Left renal cortex interstitium (tissue), 4 donors: ENCODE data around the gene IGF2BP1. TPM values are rescaled to one million over a fixed set of nuclear protein-coding genes. Genes with fewer than 3 reads are reported as not detected.
"Not testable (repeated sequence)": the region's sequence is repeated elsewhere in the genome, so short reads cannot be mapped to it uniquely, and the experiment has no call there.

Experiments
- DNase-seq, 4 donors: peaks; one replicate each; pipeline ENCODE4 v3.0.0-alpha.2; 2013; ENCODE audit warnings: low read depth in 4 of 4, low spot score in 2 of 4, missing footprints in 1 of 4
- polyA plus RNA-seq, 4 donors: library from polyadenylated mRNA; unstranded; fragments of 120-200 nt; gene quantifications; one replicate each; pipeline ENCODE4 v1.2.1, GENCODE V29; 2013; ENCODE audit not compliant: insufficient read length in 4 of 4

IGF2BP1 gene
- polyA plus RNA-seq, 4 donors: 12.1 to 28.2 (median 20.7) TPM

DNA sequence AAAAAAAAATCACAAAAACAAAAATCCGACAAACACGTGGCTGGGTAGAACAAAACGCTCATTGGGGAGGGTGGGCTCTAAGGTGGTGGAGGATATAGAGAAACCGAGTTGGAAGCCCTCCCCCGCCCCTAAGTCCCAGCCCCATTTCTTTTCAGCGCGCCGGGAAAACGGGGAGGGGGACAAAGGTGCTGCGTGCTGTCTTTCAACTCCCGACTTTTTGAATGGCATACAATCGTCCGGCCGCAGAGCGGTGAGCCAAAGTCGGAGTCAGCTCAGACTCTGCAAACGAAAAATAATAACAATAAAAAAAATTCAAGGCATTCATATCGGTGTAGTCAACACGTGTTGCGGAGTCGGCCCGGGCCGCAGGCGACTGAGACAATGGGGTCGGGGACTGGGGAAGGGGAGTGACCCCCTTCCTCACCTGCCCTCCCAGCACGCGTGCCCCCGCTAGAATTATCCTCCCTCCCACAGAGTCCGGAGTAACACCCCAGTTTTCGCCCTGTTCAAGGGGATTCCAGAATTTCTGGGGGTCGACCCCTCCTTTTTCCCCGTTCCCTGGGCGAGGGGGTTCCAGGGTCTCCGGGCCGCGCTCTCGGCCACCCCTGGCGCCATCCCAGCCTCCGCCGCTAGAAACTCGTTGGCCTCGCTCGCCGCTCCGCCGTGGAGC lies 1.7 kb upstream of the IGF2BP1 start:
- DNase-seq: no peak

DNA sequence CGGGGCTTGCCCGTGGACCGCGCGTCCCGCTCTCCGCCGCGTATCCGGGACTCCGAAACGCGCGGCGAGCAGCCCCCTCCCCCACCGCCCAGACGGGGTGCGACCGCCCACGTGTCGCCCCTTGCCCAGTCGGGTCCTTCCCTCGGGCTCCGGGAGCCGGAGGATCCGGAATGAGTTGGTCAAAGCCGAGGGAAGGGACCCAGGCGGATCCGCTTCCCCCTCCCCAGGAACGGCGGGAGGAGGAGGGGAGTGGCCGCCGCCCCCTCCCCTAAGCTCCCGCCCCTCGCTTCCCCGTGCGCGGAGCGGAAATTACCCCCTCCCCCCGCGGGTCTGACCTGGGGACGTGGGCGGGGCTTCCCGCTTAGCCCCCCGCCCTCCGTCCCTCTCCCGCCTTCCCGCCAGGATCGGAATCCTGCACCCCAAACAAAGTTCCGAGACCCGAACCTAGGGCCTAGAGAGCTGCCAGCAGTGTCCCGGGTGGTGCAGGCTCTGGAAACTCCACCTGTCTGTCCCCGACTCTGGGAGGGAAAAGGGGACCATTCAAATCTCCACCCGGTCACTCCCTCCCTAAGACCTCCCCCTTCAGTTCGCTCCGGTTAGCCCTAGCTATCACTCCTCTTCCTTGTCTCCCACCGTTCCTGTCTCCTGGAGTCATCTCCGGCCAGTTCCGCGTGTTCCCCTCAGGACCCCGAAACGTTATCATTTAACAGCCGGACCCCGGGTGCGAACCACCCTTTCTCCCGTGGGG lies 1.0 kb upstream of the IGF2BP1 start:
- no peak for DNase-seq

DNA sequence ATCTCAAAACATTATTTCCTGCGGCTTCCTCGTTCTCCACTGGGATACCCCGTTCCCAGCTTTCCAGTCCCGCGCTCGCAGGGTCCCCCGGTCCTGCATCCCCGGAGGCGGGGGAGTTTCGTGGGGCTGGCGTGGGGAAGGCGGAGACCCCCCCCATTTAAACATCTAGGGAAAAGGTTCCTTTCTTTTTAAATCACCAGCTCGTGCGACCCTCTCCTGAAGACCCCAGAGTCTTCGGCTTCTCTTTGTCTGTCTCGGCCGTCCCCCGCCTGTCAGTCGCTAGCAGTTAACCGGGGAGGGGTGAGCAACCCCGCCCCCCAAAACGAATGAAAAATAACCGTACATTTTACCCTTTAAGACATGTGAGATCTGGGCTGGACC lies 473 bp upstream of the IGF2BP1 start:
- DNase-seq: no peak

DNA sequence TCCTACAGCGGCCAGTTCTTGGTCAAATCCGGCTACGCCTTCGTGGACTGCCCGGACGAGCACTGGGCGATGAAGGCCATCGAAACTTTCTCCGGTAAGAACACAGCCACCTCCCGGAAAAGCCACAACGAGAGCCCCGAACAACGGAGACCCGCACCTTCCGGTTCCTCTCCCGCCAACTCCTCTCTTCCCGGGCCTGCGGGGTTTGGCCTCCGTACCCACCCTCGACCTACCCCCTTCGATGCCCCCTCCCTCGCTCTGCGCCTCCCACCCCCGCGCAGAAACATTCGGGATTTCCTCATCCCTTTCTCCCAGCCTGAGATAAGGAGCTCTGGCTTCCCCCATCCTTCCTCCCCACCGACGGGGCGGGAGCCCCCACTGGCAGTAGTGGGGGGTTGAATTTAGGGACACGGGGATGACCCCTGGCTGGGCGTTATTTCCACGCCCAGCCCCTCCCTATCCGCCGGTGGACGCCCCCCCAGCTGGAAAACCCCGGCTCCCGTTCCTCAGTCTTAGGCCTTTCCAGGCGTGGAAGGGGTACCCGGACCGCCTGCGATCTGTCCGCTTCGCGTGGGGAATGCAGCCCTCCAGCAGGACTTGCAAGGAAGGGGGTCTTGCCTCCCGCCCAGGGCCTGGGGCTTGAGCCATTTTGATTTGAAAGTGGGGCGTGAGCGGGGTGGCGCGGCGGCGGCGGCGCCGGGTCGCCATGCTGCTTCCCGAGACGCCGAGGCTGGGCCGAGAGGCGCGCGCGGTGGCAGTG lies 822 bp downstream of the IGF2BP1 start:
- DNase-seq: no peak

DNA sequence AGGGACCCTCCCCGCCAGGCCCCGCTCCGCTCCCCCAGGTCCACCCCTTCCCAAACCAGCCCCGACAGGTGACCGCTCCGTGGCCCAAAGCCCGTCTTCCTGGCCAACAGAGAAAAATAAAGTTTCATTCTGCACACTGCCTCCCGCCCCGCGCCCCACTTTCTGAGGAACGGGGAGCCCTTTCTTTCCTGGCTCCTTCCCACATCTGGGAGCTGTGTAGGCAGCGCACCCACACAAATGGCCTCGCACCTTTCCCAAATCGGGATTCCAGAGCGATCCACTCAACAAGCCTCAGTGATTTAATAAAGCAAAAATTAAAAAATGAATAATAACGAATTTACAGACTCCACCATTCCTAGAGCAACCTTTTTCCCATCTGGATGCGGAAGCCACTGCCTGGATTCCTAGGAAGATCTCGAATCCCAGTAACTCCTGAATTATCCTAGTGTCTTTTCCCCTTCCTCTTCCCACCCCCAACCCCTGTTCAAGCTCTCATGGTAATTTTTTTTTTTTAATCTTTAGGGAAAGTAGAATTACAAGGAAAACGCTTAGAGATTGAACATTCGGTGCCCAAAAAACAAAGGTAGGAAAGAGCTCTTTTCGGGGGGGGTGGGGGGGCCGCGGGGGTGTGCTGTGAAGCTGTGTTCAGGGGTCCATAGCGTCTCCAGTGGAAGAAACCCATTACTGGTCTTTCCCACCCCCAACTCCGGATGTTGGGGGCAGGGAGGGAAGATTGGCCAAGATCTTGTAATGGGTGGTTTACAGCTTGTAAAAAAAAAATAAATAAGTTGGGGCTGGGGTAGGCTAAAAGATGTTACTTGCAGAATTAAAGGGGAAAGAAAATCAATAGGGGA lies 1.6 kb downstream of the IGF2BP1 start:
- DNase-seq: no peak

DNA sequence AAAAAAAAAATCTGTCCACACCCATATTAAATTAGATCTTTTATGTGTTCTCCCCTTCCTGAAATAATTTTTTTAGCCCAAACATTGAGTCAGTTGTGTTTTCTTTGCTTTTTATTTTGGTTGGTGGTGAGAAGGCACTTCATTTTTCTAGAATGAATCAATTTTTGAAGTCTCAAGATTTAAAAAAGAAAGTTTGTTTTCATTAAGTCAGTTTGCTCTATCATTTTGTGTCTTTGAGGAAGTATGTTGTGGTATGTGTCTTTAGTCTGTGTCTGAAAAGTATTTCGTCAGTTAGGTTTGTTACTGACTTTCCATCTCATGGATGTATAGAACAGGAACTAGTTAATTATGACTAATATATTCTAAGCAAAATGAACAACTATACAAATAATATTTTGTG lies 3.8 kb downstream of the IGF2BP1 start:
- no peak for DNase-seq

DNA sequence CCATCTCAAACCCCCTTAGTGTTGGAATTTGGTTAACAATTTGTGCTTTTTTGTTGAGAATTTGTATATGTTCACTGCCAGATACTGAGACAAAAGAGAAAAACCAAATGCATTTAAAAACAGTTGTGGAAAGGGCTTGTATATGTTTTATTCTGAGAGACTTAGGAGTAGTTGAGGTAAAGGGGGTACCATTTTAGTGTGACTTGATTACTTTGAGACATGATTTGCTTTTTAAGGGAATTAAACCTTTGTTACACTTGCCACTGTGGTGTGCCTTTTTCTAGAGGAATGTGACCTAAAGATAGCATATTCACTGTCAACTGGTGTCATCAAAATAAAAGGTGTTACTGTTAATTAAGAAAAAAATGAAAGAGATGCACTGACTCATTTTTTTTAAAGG lies 4.5 kb downstream of the IGF2BP1 start:
- no peak for DNase-seq

DNA sequence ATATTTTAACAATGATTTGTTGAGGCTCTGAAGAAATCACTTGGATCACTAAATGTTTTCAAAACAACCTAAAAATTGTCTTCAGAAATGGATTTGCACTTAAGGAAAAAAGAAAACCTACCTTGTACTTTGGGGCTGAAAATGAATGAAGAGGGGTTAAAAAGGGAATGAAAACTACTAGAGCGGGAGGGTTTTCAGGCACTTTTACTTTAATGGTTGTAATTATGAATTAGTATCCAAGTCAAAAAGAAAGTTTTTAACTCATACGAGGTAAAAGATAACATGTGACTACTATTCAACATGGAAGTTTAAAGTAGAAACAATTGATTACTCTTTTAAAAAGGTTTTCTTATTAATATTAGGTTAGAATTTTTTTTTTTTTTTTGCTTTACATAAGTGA lies 5.1 kb downstream of the IGF2BP1 start:
- no peak for DNase-seq

DNA sequence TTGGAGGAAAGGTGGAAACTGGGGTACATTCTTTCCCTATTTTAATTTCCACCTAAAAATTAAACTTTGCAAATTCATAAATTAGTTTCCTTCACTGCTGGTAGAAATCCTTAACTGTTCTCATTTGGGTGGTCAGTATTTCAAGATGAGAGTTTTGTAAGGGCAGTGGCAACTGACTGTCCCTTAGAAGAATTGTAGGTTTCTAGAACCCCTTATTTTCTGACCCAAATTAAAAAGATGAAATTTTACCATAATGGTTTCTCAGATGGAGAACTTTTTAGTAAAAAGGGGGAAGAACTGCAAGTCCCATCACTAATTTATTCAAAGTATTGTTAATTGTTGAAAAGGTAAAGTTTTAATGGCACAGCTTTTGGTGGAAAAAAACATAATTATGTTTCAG lies 5.6 kb downstream of the IGF2BP1 start:
- no peak for DNase-seq

DNA sequence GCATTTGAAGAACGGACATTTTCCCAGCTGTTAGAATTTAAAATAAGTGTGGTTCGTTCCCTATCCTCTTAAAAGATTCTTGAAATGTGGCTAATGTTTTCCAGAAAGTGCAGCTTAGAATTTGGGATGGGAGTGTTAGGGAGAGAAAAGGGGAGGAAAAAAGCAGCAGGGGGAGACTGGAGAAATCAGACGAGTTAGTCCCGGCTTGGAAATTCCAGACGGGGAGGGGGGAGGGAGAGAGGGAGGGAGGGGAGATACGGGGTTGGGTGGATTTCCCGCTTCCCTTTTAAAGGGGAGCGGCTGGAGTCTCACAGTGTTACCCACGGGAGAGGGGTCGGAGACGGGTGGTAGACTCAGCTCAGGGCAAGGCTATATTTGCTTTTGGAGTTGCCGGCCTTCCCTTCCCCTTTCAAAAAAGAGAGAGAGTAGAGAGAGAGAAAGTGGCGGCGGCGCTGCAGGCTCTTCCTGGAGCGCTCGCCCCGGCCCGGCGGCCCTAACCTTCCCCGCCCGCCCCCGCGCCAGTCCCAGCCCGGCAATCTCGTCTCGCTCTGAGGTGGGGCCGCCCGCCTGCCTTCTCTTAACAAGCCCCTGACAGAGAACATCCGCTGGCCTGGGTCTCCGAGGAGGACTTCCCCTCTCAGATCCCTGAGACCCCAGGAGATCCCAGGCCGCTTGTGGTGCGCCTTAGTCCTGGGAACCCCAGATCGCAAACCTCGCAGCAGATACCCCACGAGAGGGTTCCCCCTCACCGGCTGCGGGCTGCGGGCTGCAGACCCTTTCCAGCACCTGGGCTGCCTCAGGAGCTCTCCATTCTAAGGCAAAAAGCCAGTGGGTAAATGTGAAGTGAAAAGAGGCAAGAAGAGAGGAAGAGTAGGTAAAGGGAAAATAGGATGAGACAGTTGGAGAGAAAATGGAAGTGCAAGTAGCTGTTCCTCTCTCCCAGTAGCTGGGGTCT lies 6.6 kb downstream of the IGF2BP1 start:
- DNase-seq: no peak

DNA sequence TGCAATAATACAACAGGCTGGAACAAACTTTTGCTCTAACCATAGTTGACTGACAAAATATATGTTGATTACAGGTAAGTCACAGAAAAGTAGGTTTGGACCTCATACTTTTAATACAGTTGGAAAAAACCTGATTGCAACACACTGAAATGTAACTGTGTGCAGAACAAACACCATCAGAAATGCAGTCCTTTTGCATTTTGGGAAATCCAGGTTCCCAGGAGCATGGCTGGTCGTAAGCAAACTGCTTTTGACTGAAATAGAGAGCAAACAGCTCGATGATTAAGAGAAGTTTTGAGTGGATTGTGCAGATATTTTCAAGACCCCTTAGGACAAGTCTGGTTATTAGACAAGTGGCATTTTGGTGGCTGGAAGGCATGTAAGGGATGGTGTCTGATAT lies 8.0 kb downstream of the IGF2BP1 start:
- no peak for DNase-seq

DNA sequence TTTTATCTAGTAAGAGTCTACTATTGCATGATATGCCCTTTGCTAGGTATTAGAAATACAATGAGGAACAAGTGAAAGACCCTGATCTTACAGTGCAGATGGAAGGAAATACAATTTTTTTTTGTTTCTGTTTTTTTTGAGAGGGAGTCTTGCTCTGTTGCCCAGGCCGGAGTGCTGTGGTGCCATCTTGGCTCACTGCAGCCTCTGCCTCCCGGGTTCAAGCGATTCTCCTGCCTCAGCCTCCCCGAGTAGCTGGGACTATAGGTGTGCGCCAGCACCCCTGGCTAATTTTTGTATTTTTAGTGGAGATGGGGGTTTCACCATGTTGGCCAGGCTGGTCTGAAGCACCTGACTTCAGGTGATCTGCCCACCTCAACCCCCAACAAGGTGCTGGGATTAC lies 11.7 kb downstream of the IGF2BP1 start:
- DNase-seq: not testable (repeated sequence)

DNA sequence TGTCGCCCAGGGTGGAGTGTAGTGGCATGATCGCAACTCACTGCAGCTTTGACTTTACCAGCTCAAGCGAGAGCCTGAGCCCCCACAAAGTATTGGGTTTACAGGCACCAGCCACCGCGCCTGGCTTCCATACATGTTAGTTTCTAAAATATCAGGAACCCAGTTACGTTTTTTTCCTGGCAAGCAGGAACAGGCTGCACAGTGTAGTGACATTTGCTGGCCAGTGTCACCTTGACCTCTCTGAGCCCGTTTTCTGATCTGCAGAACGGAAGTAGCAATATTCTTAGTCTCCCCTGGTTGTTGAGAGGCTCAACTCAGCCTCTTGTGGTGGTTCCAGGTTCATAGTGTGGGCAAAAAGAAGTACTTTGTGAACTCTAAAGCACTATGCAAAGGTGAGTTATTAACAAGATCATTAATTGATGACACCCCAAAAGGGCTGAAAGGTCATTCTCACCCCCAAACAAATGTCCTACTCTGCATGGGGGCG lies 15.6 kb downstream of the IGF2BP1 start:
- DNase-seq: no peak

DNA sequence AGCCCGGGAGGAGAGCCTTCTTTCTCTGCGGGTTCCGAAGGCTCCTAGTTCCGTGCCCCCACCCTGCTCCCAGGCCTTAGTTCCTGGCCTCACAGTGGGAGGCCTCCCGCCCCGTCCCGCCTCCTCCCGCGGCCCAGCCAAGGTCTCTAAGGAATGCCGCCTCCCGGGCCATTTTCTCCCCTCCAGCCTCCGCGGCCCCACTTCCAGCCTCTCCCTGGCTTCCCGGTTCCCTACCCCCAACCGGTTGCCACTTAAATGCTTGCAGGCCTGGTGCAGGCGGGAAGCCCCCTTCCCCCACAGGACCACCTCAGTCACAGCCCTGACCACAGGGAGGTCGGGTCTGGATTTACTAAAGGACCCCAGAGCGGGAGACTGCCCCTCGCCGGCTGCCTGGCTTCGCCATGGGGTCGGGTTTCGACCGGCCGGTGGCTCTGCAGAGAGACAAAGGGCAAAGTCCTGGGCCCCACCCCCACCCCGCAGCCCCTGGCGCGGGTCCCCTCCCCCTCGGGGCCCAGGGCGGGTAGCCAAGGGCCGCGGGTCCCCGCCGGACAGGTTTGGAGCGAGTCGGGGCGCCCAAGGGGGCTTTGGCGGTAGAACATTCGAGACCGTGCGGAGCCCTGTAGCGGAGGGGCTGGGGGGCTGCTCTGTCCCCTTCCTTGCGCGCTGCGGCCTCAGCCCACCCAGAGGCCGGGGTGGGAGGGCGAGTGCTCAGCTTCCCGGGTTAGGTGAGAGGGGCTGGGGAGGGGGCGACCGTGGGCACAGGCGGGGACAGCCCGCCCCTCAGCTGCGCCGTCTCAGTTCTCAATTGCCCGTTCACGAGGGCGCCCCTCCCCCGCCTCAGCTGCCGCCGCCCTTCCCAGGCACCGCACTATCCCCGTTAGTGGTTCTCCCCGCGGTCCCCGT lies 16.4 kb downstream of the IGF2BP1 start:
- no peak for DNase-seq

DNA sequence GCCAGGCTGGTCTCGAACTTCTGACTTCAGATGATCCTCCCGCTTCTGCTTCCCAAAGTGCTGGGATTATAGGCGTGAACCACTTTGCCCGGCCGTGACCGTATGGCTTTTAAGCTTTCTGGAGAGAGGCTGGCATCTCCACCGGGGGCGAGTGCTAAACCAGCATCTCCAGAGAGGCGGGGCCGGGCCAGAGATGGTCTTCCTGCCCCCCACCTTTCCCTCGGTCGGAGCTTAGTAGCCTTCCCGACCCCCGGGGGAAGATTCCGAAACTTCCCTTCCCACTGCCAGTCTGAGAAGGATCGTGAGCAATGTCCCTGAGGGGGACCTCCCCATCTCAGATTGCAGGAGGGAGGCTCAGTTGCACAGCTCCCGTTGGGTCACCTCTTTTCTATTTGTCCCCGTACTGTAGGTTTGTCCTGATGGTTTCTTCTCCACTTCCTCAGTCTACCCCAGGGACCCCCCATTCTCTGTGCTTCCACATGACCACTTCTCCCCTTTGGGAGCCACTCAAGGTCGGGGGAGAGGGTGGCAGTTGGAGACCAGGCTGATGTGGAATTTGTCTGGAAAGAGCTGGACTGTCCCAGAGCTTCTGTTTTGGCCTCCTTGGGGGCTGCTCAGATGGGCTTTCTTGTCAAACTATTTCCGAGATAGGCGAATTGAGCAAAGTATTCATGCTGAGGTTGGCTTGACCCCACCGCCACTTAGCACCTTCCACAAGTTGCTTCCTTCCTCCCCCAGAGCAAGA lies 18.2 kb downstream of the IGF2BP1 start:
- DNase-seq: no peak

DNA sequence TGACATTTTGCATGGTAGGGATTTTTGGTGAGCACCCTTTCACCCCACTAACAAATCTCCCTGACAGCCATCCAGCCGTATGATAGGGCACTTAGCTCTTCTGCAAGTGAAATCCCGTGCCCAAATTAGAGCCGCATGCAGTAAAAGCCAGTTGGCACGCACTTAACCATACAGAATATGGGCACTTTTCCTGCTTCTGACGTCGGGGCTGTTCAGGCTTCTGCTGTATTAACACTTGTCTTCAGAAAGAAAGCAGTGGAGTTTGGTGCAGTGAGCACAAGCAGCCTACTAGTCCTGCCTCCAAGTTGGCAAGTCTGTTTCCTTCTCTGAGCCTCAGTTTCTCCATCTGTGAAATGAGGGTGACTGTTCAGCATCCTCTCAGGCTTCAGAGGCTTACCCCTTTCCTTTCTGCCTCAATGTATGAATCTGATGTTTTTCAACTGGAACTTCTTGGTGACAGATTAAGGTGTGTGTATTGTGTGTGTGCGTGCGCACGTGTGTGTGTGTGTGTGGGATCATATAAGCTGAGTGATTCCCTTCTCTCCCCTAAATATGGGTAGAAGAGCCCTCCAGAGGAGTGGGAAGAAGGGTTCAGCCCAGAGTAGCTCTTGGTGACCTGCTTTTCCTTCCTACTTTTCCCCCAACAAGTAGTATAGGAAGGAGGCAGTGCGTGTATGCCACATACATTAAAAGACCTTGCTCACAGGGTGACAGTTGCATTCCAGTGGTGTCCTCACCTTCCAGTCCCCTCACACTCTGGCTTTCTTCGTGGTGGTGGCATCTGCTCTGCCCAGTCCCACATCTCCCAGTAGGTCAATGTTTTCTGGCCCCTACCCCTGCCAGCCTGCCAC lies 19.0 kb downstream of the IGF2BP1 start:
- no peak for DNase-seq
